Testis (tissue), 2 donors: ENCODE results near the gene CAD.

Experiments used
- CTCF ChIP-seq, 3 experiments: fragments of 450-650 bp in 2 of 3; fragments of 200-600 bp in 1 of 3; sonication (generic) in 1 of 3; IDR thresholded peaks; one replicate each; pipeline ENCODE4 v1.5.1; 2016 to 2019; ENCODE audit warnings: antibody characterized with exemption in 3 of 3, mild to moderate bottlenecking in 2 of 3, moderate library complexity in 1 of 3
- POLR2A ChIP-seq: fragments of 450-650 bp; IDR thresholded peaks from one replicate; pipeline ENCODE4 v1.6.1; 2017; ENCODE audit warnings: antibody characterized with exemption, mild to moderate bottlenecking, moderate library complexity

GRCh38 chr2:27236136-27236535 lies 19.0 kb downstream of the CAD start:
- no peak for TF ChIP-seq POLR2A
- TF ChIP-seq CTCF (IDR thresholded peaks at IDR 0.05) = no peak
